Measurements from ENCODE around the gene RAB8B.

Gene RAB8B

DNA sequence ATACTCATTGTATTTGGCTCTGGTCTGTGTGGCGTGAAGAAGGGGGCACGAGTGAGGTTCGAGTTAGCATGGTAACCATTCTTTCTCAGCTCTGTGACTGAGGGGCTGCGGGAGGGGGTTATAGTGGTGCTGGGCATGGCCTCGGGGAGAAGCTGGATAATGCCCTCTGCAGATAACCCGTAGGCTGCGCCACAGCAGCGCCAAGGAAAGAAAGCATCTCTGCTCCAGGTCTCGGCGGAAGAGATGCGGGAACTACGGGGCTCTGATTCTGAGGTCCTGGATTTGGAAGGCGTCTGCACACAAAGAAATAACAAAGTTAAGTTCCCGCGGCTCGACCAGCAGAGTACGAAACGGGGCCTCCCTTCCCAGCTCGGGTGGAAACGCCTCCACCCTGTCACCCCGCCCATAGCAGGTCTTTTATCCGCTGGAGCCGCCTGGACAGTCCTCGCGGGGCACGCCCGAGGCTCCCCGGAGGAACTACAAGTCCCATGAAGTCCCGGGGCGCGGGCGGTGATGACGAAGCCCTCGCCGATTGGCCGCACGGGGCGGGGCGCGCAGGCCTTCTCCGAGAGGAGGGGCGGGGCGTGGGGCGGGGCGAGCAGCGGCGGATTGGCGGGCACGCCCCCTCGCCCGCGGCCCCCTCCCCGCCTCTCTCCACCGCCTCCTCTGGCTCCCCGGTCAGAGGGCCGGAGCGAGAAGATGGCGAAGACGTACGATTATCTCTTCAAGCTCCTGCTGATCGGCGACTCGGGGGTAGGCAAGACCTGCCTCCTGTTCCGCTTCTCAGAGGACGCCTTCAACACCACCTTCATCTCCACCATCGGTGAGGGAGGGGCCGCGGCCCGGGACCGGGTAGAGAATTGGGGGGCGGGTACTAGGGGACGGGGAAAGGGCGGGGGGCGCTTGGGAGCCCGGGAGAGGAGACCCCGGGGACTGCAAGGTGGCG, at the start of gene RAB8B:
TSS of gene RAB8B (plus strand) at position 681 of the 946 bp plus-strand sequence. CDS start at position 700, 19 bp downstream.
- peak; percentile 98 for DNase-seq (ENCODE audit: low spot score)

GRCh38 chr15:63140936-63141335, 48.5 kb upstream of the RAB8B start:
- no peak for DNase-seq (ENCODE audit: low spot score)

- DNase-seq (ENCODE audit: low spot score): no peak
These were observed 44.0 kb upstream of the RAB8B start for GRCh38 chr15:63145426-63145825.

- no peak for DNase-seq (ENCODE audit: low spot score)
These were observed 42.7 kb upstream of the RAB8B start for GRCh38 chr15:63146684-63147083.

DNA sequence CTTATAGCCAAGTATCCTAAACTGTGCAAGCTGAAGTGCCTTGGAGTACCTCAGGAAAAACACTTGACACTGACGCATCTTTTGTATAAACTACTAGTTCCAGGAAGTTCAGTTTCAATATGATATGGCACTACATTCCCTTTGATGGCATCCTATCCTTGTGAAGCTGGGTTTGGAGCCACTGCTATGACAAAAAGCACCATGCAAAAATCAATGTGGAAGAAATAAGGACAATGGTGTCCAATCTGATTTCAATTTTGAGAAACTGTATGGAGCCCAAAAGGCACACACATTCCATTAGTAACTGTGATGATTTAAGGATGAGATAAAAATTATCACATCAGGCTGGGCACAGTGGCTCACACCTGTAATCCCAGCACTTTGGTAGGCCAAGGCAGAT, 37.7 kb upstream of the RAB8B start:
- DNase-seq (ENCODE audit: low spot score): no peak

- no peak for DNase-seq (ENCODE audit: low spot score)
These were observed 33.9 kb upstream of the RAB8B start for GRCh38 chr15:63155486-63155885.

GRCh38 chr15:63156086-63156710, 33.2 kb upstream of the RAB8B start:
- DNase-seq (ENCODE audit: low spot score): peak; percentile 19

DNA sequence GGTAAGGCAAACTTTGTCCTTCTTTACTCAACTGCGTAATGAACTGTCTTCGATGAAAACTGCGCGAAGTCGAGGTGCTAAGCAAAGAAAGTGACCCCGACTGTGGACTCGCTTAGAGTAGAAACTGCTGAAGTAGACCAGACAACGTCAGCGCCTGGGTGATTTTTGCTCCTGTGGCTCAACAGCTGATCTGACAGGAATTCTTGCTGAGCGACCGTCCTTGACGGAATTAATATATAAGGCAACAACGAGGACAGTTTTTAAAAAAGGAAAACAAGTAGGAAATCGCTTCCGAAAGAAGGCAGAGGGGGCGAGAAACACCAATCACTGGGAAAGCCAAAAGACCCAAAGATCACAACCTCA, 32.7 kb upstream of the RAB8B start:
- DNase-seq (ENCODE audit: low spot score): peak; percentile 31

- DNase-seq (ENCODE audit: low spot score): peak; percentile 91
These were observed 32.1 kb upstream of the RAB8B start, which contains the start of gene RPS27L for GRCh38 chr15:63157118-63157843. TSS of gene RPS27L (minus strand) at chr15:63157477. CDS start at chr15:63157405, 72 bp downstream.

GRCh38 chr15:63157891-63158431, 31.4 kb upstream of the RAB8B start:
- peak; percentile 85 for DNase-seq (ENCODE audit: low spot score)

DNA sequence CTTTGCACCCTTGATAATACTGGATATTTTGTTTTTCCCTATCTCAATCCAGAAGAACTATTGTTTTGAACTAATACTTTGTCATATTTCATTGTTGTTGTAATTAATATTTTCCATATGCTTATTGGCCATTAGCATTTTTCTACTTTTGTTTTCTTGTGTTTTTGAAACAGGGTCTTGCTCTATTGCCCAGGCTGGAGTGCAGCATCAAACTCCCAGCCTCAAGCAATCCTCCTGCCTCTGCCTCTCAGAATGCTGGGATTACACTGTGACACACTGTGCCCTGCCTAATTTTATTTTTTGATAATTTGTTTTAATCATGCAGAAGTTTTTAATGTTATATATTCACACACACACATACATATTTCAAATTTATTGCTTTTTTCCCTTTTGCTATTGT, 28.8 kb upstream of the RAB8B start:
- DNase-seq (ENCODE audit: low spot score): no peak

DNA sequence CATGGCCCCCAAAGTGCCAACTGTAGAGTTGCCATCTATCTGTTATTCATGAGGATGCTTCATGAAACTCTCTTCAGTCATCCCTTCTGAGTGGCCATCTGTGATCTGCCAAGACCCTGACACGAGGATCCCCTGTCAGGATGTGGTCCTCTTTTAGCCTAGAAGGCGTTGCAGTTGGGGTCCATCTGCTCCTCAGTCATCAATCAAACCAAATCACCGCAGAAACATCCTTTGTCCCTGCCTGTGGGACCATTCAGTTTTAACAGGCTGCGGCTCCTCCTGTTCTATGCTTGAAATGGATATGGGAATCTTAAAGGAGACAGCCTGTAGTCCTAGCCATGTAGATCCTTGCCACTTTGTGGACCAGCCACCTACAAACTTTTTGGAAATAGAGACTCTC, 26.2 kb upstream of the RAB8B start:
- no peak for DNase-seq (ENCODE audit: low spot score)

DNA sequence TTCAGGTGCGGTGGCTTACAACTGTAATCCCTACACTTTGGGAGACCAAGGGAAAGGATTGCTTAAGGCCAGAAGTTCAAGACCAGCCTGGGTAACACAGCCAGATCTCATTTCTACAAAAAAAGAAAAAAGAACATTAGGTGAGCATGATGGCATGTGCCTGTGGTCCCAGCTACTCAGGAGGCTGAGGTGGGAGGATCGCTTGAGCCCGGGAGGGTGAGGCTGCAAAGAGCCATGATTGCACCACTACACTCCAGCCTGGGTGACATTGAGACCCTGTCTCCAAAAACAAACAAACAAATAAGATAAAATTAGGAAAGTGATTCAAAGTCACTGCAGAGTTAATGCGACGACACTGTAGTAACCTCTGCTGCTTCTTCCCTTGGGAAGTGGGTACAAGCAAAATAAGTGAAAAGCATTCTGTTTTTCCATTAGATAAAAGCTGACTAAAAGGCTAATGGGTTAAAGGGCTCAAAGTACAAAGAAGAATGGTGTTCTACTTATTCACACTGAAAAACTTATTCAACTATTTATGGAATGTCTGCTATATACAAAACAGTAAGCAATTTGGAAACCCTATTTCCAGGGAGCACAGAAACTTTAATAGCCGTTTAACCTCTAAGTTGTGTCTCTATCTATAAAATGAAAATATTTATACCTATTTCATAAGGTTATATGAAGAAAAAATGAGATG, 24.1 kb upstream of the RAB8B start:
- peak; percentile 19 for DNase-seq (ENCODE audit: low spot score)

GRCh38 chr15:63166219-63166618, 23.2 kb upstream of the RAB8B start:
- peak; percentile 17 for DNase-seq (ENCODE audit: low spot score)

DNA sequence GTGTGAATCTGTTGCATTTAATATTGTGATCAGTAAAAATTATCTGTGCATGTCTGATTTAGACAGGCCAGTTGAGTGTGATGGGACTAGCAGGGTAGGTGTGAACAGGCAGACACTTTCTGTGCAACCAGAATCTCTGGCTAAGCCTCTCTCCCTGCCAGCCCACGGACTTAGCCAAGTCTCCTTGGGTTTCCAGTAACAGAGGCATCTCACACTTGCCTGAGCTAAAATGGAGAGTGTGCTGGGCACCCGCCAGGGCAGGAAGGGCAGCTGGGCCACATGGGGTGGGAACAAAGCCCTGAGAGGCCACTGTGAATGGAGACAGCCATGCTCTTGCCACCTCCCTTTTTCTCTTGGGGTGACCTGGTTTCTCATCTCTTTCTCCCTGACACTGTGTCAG, 19.6 kb upstream of the RAB8B start:
- DNase-seq (ENCODE audit: low spot score): no peak

DNA sequence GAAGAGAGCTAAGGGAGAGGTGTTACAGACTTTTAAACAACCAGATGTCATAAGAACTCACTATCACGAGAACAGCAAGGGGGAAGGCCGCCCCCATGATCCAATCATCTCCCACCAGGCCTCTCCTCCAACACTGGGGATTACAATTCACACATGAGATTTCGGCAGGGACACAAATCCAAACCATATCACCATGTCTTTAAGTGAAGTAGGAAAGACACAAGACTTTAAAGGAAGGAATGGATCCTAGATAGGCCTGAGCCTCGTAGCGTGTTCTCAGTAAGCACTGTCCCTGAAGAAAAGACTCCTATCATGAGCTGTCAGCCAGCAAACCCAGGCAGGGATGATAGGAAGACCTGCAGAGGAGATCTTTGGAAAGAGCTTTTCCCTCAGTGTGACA, 17.0 kb upstream of the RAB8B start:
- no peak for DNase-seq (ENCODE audit: low spot score)

DNA sequence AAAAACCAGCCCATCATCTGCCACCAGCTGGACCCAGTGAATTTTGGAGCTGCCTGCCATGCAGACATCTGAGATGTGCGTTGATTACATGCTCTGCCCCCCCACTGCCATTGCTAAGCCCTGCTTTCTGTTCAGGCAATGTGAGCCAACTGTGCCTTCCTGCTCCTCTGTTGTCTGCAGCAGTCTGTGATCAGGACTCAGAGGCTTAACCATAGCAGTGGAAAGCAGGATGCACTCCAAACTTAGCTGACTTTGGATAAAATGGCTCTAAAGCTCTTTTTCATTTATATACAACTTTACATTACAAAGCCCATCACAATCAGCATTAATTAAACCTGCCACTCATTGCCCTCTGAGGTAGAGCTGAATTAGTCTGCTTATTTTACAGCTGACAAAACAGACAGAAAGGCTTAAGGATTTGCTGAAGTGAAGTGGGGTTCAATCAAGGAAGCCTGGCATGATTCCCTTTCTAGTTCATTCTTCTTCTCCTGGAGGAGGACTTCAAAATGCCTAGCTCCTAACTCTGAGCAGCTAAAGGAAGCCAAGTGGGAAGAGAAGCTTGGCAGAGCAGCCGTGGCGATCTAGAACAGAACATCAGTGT, 16.5 kb upstream of the RAB8B start:
- no peak for DNase-seq (ENCODE audit: low spot score)

- DNase-seq (ENCODE audit: low spot score): no peak
These were observed 13.1 kb upstream of the RAB8B start for GRCh38 chr15:63176302-63176701.

DNA sequence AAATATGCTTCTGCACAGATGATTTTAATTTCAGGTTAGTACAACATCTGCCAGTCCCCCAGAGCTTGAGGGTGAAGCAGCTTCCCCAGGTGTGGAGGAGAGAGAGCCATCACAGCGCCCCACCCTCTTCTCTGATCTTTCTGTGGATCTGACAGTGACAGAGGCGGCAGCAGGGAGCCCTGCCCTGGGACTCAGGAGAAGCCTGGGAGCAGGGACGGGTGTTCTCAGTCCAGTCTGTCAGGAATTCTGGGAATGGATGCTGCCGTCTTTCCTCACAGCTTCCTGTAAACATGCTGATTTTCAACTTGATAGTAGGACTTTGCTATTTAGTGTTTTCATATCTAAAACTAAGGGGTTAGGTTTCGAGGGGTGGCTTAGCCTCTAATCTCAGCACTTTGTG, 11.4 kb upstream of the RAB8B start:
- no peak for DNase-seq (ENCODE audit: low spot score)

GRCh38 chr15:63180746-63181145, 8.7 kb upstream of the RAB8B start:
- DNase-seq (ENCODE audit: low spot score): no peak

GRCh38 chr15:63181648-63182047, 7.8 kb upstream of the RAB8B start:
- DNase-seq (ENCODE audit: low spot score): no peak
